Lower leg skin (tissue), 3 donors: ENCODE measurements around the gene SFT2D1.

ENCODE experiments used
- CTCF ChIP-seq, 3 donors: fragments of 450-650 bp; IDR thresholded peaks; one replicate each; pipeline ENCODE4 v1.5.1; 2016; ENCODE audit warnings: antibody characterized with exemption in 3 of 3, mild to moderate bottlenecking in 3 of 3, moderate library complexity in 2 of 3
- POLR2A ChIP-seq, 2 donors: fragments of 450-650 bp; IDR thresholded peaks; one replicate each; pipeline ENCODE4 v1.6.1; 2016 to 2017; ENCODE audit warnings: antibody characterized with exemption in 2 of 2, mild to moderate bottlenecking in 1 of 2, moderate library complexity in 1 of 2

GRCh38 chr6:166386111-166386510, 43.8 kb upstream of the SFT2D1 start:
- TF ChIP-seq CTCF (IDR thresholded peaks at IDR 0.05) (no peak), POLR2A (IDR thresholded peaks at IDR 0.05) (no peak)
